ENCODE results near the gene OVAAL.

The OVAAL gene

DNA sequence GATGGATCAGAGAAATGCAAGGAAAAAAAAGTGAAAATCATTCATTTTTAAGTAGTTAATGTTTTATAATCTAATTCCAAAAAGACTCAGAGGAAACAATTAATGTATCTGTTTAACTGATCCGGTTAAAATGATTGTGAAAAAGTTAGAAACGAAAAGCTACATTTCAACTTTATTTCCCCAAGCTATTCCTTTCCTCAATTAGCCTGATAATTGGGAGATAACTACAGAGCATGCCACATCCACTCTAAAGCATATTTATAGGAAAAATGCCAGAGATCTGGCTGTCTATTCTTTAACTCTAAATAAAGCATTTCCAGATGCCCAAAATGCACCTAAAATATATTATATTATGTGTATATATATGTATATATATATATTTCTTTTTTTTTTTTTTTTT, 37.2 kb downstream of the OVAAL start (continued):
- TF ChIP-seq, protein P1, sequence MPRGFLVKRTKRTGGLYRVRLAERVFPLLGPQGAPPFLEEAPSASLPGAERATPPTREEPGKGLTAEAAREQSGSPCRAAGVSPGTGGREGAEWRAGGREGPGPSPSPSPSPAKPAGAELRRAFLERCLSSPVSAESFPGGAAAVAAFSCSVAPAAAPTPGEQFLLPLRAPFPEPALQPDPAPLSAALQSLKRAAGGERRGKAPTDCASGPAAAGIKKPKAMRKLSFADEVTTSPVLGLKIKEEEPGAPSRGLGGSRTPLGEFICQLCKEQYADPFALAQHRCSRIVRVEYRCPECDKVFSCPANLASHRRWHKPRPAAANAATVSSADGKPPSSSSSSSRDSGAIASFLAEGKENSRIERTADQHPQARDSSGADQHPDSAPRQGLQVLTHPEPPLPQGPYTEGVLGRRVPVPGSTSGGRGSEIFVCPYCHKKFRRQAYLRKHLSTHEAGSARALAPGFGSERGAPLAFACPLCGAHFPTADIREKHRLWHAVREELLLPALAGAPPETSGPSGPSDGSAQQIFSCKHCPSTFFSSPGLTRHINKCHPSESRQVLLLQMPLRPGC (tag by site-specific recombination; IDR thresholded peaks at IDR 0.05): no peak
- TF ChIP-seq, protein P2, sequence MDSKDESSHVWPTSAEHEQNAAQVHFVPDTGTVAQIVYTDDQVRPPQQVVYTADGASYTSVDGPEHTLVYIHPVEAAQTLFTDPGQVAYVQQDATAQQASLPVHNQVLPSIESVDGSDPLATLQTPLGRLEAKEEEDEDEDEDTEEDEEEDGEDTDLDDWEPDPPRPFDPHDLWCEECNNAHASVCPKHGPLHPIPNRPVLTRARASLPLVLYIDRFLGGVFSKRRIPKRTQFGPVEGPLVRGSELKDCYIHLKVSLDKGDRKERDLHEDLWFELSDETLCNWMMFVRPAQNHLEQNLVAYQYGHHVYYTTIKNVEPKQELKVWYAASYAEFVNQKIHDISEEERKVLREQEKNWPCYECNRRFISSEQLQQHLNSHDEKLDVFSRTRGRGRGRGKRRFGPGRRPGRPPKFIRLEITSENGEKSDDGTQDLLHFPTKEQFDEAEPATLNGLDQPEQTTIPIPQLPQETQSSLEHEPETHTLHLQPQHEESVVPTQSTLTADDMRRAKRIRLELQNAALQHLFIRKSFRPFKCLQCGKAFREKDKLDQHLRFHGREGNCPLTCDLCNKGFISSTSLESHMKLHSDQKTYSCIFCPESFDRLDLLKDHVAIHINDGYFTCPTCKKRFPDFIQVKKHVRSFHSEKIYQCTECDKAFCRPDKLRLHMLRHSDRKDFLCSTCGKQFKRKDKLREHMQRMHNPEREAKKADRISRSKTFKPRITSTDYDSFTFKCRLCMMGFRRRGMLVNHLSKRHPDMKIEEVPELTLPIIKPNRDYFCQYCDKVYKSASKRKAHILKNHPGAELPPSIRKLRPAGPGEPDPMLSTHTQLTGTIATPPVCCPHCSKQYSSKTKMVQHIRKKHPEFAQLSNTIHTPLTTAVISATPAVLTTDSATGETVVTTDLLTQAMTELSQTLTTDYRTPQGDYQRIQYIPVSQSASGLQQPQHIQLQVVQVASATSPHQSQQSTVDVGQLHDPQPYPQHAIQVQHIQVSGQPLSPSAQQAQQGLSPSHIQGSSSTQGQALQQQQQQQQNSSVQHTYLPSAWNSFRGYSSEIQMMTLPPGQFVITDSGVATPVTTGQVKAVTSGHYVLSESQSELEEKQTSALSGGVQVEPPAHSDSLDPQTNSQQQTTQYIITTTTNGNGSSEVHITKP (tag by site-specific recombination; IDR thresholded peaks at IDR 0.05): no peak
- TF ChIP-seq ZNF266 (tag by site-specific recombination; IDR thresholded peaks at IDR 0.05; ENCODE audit: low read depth) (no peak), ZNF660 (tag by site-specific recombination; IDR thresholded peaks at IDR 0.05) (no peak), ZSCAN16 (tag by site-specific recombination; IDR thresholded peaks at IDR 0.05) (no peak), ZBTB8A (tag by site-specific recombination; IDR thresholded peaks at IDR 0.05) (no peak)

DNA sequence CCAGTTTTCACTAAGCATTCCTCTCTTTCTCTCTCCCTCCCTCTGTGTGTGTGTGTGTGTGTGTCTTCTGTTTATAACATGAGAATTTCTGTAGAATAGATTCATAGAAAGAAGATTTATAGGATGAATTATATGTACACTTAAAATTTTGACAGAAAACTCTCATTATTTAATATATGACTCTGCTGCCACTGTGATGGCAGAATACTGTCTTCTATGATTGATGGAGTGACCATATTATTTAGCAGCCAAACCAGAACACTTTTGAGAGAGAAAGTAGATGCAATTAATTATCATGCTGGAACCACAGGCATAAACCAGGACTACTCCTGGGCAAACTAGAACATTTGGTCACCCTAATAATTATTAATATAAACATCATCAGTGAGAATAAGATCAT, 38.8 kb downstream of the OVAAL start:
- no peaks in the 10 kb centered on the region for H3K9me3 ChIP-seq (ENCODE audit: control insufficient read depth, insufficient read depth, low read depth, low read length)
- CTCF ChIA-PET: no interaction called here
- POLR2A ChIA-PET: no interaction called here
- H3K27ac ChIP-seq (ENCODE audit: extremely low read depth, low read depth, low read length): no peak overlapping the region
- H3K36me3 ChIP-seq (ENCODE audit: control insufficient read depth in 2 of 2, insufficient read depth in 1 of 2, low read length in 2 of 2): no peaks in the 10 kb centered on the region
- TF ChIP-seq ZNF274 (IDR thresholded peaks at IDR 0.05; ENCODE audit: low read length): no peak
- TF ChIP-seq ZNF274 (tag by site-specific recombination; IDR thresholded peaks at IDR 0.05; ENCODE audit: borderline replicate concordance): no peak
- TF ChIP-seq RBAK (tag by site-specific recombination; IDR thresholded peaks at IDR 0.05): no peak
- no peak for TF ChIP-seq ZBTB1 (tag by site-specific recombination; IDR thresholded peaks at IDR 0.05)
- TF ChIP-seq, protein P3, sequence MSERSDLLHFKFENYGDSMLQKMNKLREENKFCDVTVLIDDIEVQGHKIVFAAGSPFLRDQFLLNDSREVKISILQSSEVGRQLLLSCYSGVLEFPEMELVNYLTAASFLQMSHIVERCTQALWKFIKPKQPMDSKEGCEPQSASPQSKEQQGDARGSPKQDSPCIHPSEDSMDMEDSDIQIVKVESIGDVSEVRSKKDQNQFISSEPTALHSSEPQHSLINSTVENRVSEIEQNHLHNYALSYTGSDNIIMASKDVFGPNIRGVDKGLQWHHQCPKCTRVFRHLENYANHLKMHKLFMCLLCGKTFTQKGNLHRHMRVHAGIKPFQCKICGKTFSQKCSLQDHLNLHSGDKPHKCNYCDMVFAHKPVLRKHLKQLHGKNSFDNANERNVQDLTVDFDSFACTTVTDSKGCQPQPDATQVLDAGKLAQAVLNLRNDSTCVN (tag by site-specific recombination; optimal IDR thresholded peaks at IDR 0.05): no peak
- no peak for TF ChIP-seq ZNF175 (tag by site-specific recombination; IDR thresholded peaks at IDR 0.05)
- no peak for TF ChIP-seq ZNF302 (tag by site-specific recombination; IDR thresholded peaks at IDR 0.05; ENCODE audit: low read depth)
- TF ChIP-seq ZNF560 (tag by site-specific recombination; IDR thresholded peaks at IDR 0.05; ENCODE audit: borderline replicate concordance): no peak
- TF ChIP-seq ZFP3 (tag by site-specific recombination; IDR thresholded peaks at IDR 0.05; ENCODE audit: low read depth): no peak
- TF ChIP-seq ZNF174 (tag by site-specific recombination; IDR thresholded peaks at IDR 0.05): no peak
- no peak for TF ChIP-seq KLF9 (tag by site-specific recombination; IDR thresholded peaks at IDR 0.05; ENCODE audit: low read depth)
- TF ChIP-seq ZNF239 (tag by site-specific recombination; IDR thresholded peaks at IDR 0.05): no peak
- no peak for TF ChIP-seq ZNF19 (tag by site-specific recombination; IDR thresholded peaks at IDR 0.05; ENCODE audit: low read depth)
- TF ChIP-seq GFI1B (tag by site-specific recombination; IDR thresholded peaks at IDR 0.05): no peak
- TF ChIP-seq EGR2 (tag by site-specific recombination; IDR thresholded peaks at IDR 0.05; ENCODE audit: low read depth): no peak
- TF ChIP-seq ZSCAN30 (tag by site-specific recombination; IDR thresholded peaks at IDR 0.05): no peak
- no peak for TF ChIP-seq ZNF132 (tag by site-specific recombination; IDR thresholded peaks at IDR 0.05; ENCODE audit: borderline replicate concordance)
- TF ChIP-seq GLIS2 (tag by site-specific recombination; IDR thresholded peaks at IDR 0.05): no peak
- TF ChIP-seq ZNF585B (tag by site-specific recombination; IDR thresholded peaks at IDR 0.05): no peak
- no peak for TF ChIP-seq ZNF510 (tag by site-specific recombination; IDR thresholded peaks at IDR 0.05; ENCODE audit: insufficient replicate concordance)
- TF ChIP-seq ZNF629 (tag by site-specific recombination; IDR thresholded peaks at IDR 0.05): no peak
- H3K4me1 ChIP-seq (ENCODE audit: control insufficient read depth, insufficient read depth, low read length): no peaks in the 10 kb centered on the region
- no peak overlapping the region for H3K4me3 ChIP-seq (ENCODE audit: low read depth, low read length)
